HL-60/S4 (cell line): ENCODE data around the gene GUCY2D.

Experiments
- in situ Hi-C: fragments of 300-500 bp; cut with MboI; formaldehyde crosslinking; loops from 2 replicates; pipeline ENCODE4 v1.14.3; 2022; ENCODE audit warnings: low sequenced_read_pairs

GUCY2D gene

GRCh38 chr17:8062435-8062806 is 60.0 kb downstream of the GUCY2D start:
- in situ Hi-C loops: no loop called here

GRCh38 chr17:8062807-8063483 is 60.5 kb downstream of the GUCY2D start:
- in situ Hi-C loops: no loop called here

- in situ Hi-C loops: no loop called here
These were observed 61.5 kb downstream of the GUCY2D start for GRCh38 chr17:8063761-8064534.

DNA sequence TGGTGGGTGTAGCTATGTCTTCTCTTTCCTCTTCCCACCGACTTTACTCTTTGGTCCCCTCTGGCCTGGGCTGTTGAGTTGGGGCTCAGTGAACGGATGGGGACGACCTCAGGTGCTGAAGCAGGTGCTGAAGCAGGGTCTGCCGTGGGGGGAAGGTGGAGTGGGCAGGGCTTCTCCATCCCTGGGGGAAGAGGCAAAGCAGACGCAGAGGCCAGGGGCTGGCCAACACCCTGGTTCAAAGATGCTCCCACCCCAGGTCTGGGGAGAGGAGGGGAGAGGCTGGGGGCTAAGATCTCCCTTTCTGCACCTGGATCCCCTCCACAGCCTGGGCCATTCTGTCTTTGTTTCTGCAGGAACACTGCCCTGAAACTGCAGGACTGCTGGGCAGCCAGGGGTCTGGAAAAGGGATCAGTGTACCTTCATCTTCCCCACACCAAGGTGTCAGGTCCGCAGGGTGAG is 62.2 kb downstream of the GUCY2D start:
- in situ Hi-C loops: no loop called here

DNA sequence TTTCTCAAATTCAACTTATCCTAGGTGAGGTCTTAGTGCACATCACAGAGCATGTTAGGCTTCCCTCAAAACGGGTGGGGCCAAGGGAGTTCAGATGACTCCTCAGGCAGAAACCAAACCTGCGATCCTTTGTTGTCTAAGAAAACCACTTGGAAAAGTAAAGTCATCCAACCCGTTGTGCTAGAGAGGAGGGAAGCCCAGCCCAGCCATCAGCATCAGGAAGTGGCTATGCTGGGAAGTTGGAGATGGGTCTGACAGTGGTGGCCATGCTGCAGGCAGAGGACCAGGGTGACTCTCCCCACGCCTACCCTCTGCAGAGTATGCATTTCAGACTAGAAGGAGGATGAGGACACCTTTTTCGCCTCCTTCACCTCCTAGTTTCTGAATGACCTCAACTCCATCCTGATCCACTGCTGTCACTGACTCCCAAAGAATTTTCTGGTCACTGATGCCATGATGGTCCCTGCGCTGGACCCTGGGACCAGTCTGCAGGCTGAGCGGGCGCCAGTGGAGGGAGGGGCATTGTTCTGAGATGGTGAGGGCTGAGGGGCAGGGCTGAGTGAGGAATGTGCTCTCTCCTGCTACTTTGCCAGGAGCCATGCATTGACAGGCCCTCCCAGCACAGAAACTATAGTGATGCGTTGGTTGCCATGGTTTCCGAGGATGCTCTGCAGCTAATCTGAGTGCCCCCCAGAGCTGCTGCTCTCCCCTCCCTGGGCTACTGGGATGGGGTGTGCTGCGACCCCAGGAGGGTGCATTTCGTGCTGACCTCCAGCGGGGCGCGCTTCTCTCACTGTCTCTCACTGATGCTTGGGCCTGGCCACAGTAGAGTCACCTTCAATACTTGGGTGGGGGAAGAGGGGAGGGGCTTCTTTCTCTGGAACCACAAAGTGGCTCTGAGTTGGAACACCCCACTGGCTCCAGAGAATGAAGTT is 64.7 kb downstream of the GUCY2D start:
- in situ Hi-C loops: no loop called here

GRCh38 chr17:8067806-8068205 is 65.4 kb downstream of the GUCY2D start:
- in situ Hi-C loops: no loop called here

- in situ Hi-C loops: no loop called here
These were observed 66.5 kb downstream of the GUCY2D start for GRCh38 chr17:8068736-8069586.

GRCh38 chr17:8069587-8069860 is 67.1 kb downstream of the GUCY2D start:
- in situ Hi-C loops: no loop called here
